Stimulated activated CD4-positive, alpha-beta T cell treated with anti-CD3 and anti-CD28 coated beads, Interleukin-15, amount 100 ng/mL, for 1 hour (primary cell): Measurements from ENCODE around the gene CDHR1.

Experiments used
- DNase-seq, 2 donors: peaks; one replicate each; pipeline ENCODE4 v3.0.0-alpha.2; 2020; ENCODE audit warnings: low read depth in 1 of 2, low spot score in 1 of 2

The CDHR1 gene

GRCh38 chr10:84226616-84227015, 32.3 kb downstream of the CDHR1 start:
- no peak for DNase-seq

- DNase-seq, result no peak
Observed at GRCh38 chr10:84227810-84228209, 33.5 kb downstream of the CDHR1 start.

GRCh38 chr10:84230359-84230758, 36.0 kb downstream of the CDHR1 start:
- no peak for DNase-seq

- no peak for DNase-seq
Observed at GRCh38 chr10:84232376-84232775, 38.0 kb downstream of the CDHR1 start.

- no peak for DNase-seq
Observed at GRCh38 chr10:84233940-84234339, 39.6 kb downstream of the CDHR1 start.

- DNase-seq, result no peak
Observed at GRCh38 chr10:84234479-84234878, 40.1 kb downstream of the CDHR1 start.

- DNase-seq, result no peak
Observed at GRCh38 chr10:84235096-84235495, 40.8 kb downstream of the CDHR1 start.

- no peak for DNase-seq
Observed at GRCh38 chr10:84236807-84237198, 42.5 kb downstream of the CDHR1 start.

GRCh38 chr10:84237199-84238051, 43.1 kb downstream of the CDHR1 start:
- DNase-seq, result no peak

GRCh38 chr10:84238909-84239308, 44.6 kb downstream of the CDHR1 start:
- no peak for DNase-seq

- no peak for DNase-seq
Observed at GRCh38 chr10:84241185-84241790, 47.0 kb downstream of the CDHR1 start, which contains the start of gene LRIT1. TSS of gene LRIT1 (minus strand) at chr10:84241546. CDS start at chr10:84241439, 107 bp downstream.

- DNase-seq, result no peak
Observed at GRCh38 chr10:84243759-84244158, 49.4 kb downstream of the CDHR1 start.

- no peak for DNase-seq
Observed at GRCh38 chr10:84244651-84245270, 50.4 kb downstream of the CDHR1 start, which contains the start of gene RGR. TSS of gene RGR (plus strand) at chr10:84245053. CDS start at chr10:84245091, 38 bp downstream.

GRCh38 chr10:84247496-84247895, 53.2 kb downstream of the CDHR1 start:
- DNase-seq, result no peak

- DNase-seq, result no peak
Observed at GRCh38 chr10:84248794-84249193, 54.5 kb downstream of the CDHR1 start.

GRCh38 chr10:84254552-84255478, 60.5 kb downstream of the CDHR1 start:
- DNase-seq, result no peak

GRCh38 chr10:84256510-84257342, 62.4 kb downstream of the CDHR1 start:
- DNase-seq, result peak in 1 of 2 donors; percentile 34

GRCh38 chr10:84257343-84258020, 63.1 kb downstream of the CDHR1 start:
- DNase-seq, result no peak

GRCh38 chr10:84258034-84258695, 63.8 kb downstream of the CDHR1 start:
- DNase-seq, result no peak
